NCI-H748 (cell line): ENCODE measurements around the gene RPL9.
"Not testable (repeated sequence)": the region's sequence is repeated elsewhere in the genome, so short reads cannot be mapped to it uniquely, and the experiment has no call there.

Source experiments
- DNase-seq: peaks from one replicate; lab custom pipeline; 2025; ENCODE audit not compliant: unreplicated experiment; lab: John Stamatoyannopoulos, UW

RPL9 gene

DNA sequence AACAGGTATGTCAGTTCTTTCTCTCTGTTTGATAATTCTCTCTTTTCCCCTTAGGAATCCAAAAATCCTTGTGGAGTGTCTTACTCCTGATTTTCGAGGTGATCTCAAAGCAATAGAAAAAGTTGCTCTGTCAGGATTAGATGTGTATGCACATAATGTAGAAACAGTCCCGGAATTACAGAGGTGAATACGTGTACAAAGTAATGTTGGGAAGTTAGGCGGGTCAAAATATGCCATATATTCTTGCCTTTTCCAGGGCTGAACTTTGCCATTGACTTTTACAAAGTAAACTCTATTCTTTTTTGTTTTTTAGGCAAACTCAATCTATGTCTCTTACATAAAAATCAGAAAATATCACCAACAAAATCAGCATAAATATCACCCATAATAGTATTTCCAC, 8.7 kb upstream of the RPL9 start:
- DNase-seq = no peak

DNA sequence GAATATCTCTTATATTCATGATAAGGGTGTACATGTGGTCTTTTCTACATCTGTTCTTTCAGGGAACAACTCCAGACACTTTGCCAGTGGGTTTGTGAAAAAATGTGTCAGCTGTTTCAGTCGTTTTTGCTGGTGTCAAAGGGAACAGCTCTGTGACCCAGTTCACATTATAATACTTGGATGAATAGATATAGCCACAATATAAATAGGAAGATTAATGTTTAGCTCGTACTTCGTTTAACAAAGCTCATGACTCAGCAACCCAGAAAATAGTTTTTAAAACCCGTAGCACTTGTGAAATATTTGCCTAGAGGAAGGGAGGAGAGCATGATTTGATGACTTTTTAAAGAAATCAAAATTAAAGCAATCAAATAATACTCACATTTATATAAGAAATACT, 8.0 kb upstream of the RPL9 start:
- DNase-seq = no peak

DNA sequence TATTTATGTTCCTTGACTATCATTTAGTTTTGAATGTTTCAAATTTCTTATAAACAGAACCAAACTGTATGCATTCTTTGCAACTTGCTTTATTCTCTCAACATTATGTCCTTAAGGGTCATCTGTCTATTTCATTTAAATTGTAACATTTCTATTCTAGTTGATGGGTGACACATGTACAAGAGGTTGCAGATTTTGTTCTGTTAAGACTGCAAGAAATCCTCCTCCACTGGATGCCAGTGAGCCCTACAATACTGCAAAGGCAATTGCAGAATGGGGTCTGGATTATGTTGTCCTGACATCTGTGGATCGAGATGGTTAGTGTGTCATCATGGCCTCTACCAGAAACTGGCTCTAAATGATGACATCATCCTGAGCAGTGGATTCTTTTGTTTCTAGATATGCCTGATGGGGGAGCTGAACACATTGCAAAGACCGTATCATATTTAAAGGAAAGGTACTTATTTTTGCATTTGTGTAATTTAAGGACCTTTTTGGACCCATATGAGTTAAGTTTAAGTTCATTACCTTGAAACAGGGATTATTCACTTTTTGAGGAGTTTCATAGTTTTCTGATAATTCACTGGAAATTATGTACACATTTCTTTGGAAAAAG, 6.3 kb upstream of the RPL9 start:
- DNase-seq = peak; percentile 40

DNA sequence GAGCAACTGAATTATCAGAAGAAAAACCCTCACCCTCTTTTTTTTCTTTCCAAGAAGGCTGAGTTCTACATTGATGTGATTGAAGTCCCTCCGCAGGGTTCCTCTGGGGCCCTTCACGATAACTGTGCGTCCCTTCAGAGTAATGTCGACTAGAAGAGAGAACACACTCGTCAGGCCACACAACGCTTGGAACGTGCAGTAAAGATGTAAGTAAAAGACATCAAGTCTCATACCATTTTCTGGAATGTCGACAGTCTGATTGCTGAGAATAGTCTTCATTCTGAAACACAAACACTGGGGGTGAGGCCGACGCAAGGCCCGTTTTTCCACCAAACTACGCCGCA, 589 bp downstream of the RPL9 start:
- DNase-seq = not testable (repeated sequence)

DNA sequence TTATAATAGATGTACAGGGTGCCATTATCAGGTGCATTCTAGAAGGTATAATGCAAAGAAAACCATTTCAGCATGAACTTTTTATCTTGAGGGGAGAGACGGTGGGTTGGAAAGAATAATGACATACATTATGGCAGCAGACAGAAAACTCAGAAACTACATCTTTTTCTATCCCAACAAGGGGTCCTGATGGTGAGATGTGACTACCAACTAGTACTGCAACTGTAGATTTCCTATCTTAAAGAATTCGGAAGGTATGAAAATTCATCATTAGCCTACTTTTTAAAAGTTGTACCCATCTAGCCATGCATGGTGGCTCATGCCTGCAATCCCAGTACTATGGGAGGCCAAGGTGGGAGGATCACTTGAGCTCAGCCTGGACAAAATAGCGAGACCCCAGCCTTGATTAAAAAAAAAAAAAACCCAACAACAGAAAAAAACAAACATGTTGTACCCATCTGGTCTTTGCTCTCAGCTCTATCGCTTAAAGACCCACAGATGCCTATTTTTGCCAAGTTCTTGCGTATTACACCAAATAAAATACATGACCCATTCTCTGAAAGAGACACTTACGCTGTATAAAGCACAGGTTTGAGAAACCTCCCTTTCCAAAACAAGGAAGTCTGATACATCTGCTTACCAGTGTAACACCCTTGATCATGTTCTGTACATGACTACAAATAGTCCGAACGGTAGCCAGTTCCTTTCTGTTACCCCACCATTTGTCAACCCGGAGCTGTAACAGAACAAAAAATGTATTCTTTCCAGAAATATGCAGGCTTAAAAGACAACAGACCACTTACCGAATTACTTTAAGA, 1.6 kb downstream of the RPL9 start:
- no peak for DNase-seq

DNA sequence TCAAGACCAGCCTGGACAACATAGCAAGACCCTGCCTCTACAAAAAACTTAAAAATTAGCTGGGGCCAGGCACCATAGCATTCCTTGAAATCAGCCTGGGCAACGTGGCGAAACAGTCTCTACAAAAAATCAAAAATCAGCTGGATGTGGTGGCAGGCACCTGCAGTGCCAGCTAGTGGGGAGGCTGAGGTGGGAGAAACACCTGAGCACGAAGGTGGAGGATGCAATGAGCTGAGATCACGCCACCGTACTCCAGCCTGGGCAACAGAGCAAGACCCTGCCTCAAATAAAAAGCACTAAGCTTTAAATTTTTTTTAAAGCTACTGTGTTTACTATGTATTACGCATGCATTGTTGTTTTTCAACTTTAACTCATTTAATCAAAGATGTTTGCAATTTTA, 3.2 kb downstream of the RPL9 start:
- DNase-seq = no peak

DNA sequence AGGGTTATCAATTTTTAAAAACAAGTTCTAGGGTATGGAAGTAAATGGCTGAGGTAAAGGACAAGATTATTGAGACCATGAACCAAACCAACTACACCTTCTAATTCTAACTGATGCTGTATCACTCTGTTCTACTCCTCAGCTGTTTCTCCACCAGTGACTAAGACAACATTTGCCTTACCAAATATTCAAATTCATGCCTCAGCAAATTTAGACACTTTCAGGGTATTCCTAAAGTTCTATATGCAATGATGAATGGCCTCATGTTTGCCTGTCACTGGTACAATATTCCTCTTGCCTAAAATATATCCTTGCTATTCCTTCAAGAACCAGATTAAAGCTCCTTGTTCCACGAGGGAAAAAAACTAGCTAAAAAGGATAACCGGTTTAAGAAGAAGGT, 5.0 kb downstream of the RPL9 start:
- DNase-seq = no peak

DNA sequence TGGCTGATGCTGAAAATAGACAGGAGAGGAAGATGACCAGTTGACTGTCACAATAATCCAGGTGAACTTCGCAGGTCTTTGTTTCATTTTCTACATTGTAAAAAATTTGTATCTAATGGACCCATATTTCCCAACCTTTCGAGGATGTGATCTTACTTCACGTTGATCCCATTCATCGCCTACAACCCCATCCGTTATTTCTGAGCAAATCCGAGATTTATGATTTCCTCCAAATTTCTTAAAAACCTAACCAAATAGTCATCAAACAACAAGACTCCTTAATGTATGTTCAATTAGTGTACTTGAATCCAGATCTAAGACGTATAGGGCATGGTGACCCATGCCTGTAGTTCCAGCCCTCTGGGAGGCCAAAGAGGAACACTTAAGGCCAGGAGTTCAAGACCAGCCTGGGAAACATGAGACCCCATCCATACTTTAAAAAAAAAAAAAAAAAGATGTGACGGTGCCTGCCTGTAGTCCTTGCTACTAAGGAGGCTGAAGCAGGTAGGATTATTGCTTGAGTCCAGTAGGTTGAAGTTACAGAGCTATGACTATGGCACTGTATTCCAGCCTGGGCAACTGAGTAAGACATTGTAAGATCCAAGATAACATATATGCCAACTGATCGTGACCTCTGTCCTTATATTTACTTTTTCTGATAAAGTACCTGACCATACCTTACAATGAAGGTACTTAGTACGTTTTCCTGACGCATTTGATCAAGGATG, 5.7 kb downstream of the RPL9 start:
- DNase-seq = no peak

DNA sequence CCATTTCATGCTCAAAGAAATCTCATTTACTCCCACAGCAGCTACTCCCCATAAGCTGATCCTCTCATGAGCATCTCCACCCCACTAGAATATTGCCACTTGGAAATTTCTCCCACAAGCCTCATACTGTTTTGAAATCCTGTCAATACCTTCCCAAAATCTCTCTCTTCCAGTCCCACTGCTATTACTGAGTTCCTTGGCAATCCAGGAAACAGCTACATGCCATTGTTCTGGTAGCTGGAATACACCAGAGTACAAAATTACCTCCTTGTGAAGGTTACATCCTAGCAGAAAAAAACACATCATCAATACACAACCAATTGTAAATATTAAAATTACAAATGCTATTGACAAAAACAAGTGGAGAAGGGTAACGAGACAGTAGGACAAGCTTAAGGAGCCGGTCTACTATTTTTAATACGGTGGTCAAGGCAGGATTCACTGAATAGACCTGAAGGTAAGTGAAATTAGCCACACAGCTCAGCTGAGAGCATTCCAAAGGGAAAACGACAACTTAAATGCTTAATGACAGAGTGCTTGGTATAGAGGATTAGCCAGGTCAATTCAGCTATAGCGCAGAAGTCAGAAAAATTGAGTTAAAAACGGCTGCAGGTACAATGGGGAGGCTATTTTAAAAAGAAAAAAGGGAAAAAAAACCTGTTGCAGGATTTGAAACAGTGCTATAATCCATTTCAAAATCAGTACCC, 6.4 kb downstream of the RPL9 start:
- DNase-seq = no peak

DNA sequence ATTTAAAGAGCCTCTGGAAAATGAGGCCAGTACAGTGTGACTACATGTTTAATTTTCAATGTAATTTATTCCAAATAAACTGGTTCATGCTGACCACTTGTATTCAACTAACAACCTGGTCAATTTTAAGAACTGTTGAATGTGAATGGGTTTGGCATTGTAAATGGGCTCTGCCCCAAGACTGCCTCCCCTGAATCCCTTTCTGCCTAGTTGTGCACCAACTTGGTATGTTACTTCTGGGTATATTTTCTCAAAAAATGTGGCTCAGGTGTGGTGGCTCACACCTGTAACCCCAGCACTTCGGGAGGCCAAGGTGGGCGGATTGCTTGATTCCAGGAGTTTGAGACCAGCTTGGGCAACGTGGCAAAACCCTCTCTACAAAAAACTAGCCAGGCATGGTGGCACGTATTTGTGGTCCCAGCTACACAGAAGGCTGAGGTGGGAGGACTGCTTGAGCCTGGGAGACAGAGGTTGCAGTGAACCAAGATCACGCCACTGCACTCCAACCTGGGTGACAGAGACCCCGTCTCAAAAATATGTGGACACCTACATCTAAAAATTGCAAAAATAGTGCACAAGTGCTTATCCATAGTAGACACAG, 7.2 kb downstream of the RPL9 start:
- DNase-seq = no peak

DNA sequence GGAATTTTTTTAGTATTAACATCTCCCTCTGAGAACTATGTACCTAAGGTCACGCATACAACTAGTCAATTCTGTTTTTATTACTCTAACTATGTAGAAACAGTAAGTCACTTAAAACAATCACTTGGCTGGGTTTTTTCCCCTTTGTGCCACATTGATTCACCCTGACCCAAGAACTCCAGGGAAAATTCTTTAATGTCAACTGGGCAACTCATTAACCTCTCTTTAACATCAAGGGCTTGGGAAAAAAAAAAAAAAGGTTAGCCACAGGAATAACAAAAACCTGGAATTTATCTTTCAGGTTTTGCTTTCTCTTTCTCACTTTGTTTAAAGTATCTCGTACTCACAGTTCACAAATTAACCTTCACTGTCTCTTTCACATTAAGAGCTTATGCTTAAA, 8.1 kb downstream of the RPL9 start:
- DNase-seq = no peak

DNA sequence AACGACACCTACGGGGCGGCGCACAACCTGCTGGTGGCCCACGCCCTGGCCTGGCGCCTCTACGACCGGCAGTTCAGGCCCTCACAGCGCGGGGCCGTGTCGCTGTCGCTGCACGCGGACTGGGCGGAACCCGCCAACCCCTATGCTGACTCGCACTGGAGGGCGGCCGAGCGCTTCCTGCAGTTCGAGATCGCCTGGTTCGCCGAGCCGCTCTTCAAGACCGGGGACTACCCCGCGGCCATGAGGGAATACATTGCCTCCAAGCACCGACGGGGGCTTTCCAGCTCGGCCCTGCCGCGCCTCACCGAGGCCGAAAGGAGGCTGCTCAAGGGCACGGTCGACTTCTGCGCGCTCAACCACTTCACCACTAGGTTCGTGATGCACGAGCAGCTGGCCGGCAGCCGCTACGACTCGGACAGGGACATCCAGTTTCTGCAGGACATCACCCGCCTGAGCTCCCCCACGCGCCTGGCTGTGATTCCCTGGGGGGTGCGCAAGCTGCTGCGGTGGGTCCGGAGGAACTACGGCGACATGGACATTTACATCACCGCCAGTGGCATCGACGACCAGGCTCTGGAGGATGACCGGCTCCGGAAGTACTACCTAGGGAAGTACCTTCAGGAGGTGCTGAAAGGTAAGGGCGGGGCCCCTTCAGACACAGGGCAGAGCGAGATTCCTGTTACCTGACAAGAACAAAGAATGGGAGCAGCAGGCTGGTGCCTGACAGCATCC, 11.7 kb downstream of the RPL9 start:
- DNase-seq = peak; percentile 66

DNA sequence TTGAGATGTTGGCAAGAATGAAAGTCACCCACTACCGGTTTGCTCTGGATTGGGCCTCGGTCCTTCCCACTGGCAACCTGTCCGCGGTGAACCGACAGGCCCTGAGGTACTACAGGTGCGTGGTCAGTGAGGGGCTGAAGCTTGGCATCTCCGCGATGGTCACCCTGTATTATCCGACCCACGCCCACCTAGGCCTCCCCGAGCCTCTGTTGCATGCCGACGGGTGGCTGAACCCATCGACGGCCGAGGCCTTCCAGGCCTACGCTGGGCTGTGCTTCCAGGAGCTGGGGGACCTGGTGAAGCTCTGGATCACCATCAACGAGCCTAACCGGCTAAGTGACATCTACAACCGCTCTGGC, 12.3 kb downstream of the RPL9 start:
- DNase-seq = no peak

DNA sequence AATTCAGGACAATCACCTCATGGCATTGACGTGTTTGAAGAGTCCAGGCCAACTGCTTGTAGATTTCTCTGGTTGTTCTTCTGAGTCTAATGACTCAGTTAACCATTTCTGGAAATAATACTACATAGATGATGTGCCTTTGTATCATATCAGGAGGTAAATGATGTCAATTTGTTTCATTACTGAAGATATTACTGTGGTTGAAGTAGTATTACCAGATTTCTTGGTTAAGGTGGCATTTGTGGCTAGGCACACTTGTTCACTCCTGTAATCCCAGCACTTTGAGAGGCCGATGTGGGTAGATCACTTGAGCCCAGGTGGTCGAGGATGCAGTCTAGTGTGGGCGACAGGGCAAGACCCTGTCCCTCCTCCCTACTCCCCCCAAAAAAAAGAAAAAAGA, 15.7 kb downstream of the RPL9 start:
- DNase-seq = no peak

DNA sequence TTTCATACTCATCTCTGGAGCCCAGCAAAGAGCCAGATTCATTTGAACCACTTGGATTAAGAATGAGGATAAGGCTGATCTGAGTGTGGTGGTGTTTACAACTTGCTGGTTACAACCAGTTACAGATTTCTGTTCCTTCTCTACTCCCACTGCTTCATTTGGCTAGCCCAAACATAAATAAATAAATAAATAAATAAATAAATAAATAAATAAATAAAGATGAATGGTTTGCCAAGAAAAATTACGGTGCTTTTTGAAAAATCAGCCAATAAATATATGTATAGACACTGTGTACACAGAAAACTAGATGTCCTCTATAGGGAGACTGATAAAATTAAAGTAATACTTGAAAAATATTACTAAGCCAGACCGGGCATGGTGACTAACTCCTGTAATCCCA, 17.1 kb downstream of the RPL9 start:
- no peak for DNase-seq

DNA sequence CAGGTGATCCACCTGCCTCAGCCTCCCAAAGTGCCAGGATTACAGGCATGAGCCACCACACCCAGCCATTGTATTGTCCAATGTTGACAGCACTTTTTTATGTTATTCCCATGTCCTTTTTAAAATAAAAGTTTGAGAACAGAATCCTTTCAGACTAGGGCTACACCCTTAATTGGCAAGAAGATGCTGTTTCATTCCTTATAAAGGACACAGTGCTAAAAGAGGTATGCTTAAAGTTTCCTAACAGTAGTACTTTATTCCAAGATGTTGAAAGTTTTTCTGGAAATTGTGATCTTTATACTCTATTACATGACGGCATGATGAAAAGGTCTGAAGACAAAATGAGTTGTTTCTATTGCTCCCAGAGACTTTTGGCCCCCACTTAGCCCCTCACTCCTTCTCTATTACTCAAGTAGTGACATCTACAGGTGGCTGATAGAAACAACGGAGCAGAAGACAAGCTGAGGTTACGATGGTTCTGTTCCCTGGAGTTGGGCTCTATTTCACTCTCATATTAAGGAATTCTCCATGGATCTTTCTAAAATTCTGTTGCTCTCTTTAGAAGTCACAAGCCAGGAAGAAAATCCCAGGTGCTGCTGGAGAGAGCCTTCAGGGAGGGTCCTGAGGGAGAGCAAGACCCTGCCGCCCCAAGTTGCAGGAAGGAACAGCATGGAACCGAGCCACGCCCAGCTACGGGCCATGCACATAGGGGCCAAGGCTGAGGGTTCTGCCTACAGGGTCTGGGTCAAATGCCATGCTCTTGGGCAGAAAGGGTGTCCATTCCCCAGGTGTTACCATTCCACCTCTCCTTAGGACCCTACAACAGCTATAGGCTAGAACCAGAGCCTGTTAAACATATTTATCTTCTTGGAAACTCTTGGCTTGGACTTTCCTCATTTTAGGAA, 22.8 kb downstream of the RPL9 start:
- no peak for DNase-seq

DNA sequence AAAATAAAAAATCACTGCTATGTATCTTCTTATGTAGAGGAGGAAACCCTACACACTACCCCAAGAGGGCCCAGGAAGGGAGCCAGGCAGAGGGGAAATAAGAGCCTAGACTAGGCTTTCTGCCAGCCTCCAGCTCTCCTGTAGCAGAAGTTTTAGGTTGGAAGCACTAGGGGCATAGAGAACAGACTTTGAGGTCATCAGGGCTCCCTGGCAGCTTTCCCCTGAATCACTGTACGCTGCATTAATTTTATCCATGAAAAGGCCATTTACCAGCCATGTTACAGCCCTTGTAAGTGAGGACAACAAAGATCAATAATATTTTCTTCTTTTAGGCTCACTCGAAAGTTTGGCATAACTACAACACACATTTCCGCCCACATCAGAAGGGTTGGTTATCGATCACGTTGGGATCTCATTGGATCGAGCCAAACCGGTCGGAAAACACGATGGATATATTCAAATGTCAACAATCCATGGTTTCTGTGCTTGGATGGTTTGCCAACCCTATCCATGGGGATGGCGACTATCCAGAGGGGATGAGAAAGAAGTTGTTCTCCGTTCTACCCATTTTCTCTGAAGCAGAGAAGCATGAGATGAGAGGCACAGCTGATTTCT, 24.7 kb downstream of the RPL9 start:
- no peak for DNase-seq

DNA sequence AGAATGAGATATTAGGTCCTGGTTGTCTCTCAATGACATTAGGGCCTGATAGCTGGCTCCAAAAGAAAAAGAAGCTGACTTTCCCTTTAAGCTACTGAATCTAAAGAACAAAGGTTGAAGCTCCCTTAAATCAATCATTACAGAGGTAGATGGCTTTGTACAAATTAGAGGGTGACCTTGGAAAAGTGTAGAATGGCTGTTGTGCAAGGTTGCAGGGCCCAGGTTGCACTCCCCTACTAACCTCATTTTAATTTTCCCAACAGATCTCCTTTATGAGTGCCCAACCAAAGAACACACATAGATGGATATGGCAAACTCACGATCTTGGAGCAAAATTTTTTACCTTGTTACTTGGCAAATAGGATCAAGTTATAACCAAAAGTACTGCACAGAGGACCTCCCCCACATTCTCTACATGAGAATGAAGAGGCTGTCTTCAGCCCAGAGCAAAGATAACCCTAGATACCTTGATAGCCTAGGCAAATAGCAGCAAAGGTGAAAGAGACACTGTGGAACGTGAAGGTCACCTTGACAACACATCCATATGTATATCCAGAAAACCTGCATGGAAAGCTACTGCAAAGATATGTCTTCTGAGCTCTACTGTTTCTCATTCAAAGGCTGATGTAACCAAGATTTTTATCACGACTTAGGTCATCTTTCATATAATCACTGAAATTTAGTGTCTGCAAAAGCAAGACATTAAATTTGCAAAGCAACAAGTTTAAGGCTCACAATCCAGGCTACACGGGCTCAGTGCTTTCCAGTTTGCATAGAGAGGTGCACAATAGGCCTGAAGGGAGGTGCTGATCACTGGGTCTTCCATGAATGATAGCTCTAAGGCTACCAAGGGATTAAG, 29.0 kb downstream of the RPL9 start:
- DNase-seq = no peak
